GM18868 (cell line): Measurements from ENCODE around the gene ZSCAN22.
"Not testable (repeated sequence)": the region's sequence is repeated elsewhere in the genome, so short reads cannot be mapped to it uniquely, and the experiment has no call there.

Experiments
- ATAC-seq: cut with Tn5 transposase; IDR thresholded peaks from one replicate; pipeline ENCODE4 v1.9.1; 2021; ENCODE audit warnings: mild to moderate bottlenecking, moderate library complexity; ENCODE audit not compliant: unreplicated experiment

The ZSCAN22 gene

DNA sequence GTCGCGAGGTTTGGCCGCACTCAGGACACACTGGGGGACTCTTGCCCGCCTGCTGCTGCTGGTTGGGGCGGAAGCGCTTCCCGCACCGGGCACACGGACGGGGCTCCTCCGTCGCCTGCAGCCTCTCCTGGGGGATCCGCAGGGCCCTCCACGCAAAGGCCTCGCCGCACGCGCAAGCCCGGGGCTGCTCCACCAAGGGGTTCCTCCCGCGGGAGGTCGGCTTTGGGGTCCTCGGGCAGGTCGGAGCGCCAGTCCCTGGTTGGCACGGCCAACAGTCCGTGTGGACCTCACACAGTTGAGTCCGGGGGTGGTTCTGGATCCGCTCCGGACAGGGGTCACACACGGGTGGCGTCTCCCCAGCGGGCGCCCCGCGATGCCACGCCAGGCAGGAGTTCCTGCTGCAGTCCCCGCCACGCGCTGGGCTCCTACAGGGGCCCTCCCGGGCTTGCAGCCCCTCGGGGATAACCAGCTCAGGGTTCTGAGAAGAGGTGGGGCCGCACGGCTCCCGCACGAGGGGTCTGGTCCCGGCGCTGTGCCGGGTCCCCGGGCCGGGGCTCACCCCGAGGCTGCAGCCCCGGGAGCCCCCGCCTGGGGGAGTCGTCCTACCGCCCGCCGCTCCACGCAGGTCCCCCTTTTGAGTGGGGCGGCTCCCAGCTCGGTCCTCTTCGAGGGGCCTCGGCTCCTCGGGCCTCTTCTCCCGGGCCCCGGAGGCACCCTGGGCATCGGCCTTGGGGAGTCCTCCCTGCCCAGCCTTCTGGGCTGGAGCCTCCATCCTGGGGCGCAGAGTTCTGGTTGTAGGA is 42.0 kb downstream of the ZSCAN22 start:
- no peak for ATAC-seq

DNA sequence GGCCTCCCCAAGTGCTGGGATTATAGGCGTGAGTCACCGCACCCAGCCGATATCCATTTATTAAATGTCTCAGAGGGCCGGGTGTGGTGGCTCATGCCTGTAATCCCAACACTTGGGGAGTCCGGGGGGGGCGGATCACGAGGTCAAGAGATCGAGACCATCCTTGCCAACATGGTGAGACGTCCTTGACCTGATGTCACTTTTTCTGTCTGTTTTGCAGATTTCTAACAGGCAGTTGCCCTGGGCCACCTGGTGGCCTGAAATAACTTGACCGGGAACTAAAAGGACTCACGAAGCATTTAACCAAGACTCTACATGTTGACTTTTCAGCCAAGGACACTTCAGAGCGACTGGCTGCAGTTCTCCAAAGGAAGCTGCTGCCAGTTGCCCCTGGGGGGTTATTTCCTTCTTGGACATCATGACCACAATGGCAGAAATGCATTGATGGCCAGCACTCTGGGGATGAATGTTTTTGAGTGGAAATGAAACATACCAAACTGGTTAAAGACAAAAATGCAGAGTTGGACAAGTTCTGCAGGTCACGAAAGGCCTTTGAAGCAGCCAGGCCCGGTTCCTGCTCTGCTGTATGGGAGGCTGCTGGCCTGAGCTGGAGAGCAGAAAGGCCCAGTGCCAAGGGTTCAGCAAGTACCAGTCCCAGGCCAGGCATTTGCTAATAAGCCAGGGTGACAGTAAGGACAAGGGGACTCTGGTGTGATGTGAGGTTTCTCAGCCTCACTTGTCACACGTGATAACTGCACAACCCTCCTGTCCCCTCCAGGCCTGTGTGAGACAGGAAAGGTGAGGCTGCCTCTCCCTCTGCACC is 45.7 kb downstream of the ZSCAN22 start:
- no peak for ATAC-seq

DNA sequence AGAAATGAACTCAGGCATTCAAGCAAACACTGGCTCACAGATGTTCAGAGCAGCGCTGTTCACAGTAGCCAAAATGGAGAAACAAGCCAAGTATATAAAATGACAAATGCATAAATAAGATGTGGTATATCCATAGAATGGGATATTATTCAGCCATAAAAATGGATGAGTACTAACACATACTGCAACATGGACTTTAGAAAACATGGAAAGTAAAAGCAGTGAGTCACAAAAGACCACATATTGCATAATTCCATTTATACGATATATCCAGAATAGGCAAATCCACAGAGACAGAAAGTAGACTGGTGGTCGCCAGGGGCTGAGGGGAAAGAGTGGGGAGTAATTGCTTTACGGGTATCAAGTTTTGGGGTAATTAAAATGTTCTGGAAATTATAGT is 47.4 kb downstream of the ZSCAN22 start:
- no peak for ATAC-seq

DNA sequence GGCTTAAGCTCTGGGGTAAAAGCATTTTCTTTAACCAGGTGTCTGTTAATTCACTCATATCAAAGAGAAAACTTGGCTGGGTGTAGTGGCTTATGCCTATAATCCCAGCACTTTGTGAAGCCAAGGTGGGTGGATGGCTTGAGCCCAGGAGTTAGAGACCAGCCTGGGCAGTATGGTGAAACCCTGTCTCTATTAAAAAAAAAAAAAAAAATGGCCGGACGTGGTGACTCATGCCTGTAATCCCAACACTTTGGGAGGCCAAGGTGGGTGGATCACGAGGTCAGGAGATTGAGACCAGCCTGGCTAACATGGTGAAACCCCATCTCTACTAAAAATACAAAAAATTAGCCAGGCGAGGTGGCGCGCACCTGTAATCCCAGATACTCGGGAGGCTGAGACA is 49.9 kb downstream of the ZSCAN22 start:
- ATAC-seq: not testable (repeated sequence)

DNA sequence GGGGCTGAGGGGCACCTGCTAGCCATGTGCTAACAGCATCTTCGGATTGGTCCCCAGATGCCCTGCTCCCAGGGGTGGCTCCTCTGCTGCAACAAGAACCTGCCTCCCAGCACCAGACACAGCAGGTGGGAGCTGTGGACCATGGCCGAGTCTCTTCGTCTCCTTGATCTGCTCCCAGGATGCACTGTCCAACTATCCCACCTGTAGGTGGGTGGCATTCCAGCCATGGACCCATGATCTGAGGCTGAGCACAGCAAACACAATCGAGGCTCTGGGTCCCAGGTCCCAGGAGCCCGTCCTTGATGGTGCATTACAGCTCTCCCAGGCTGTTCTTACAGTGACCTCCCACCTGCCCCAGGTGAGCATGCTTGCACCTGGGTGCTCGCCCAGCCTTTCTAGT is 52.5 kb downstream of the ZSCAN22 start:
- no peak for ATAC-seq

DNA sequence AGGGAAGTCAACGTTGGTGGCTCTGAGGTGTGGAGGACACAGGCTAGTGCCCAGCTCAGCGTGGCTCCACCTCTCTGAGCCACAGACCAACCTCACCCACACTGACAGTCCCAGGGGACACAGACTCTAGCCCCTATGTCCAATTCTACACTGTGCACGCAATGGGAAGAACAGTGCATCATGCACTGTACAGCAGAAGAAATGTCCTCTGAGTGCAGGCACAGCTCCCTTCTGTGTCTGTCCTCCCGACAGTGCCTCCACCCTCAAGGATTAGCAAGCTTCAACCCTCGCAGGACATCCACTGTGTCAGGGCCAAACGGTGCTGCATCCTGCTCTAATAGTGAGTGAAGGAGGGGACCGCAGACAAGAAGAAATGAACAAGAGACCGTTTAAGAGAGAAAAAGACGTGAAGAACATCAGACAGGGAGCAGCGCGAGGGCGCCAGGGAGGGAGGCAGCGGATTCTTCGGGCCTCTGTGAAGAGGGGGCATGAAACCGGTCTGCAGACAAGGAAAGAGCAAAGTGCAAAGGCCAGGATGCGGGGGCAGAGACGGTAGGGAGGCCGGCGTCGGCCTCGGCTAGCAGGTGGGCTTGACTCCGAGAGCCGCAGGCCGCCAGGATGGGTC is 53.4 kb downstream of the ZSCAN22 start:
- no peak for ATAC-seq

DNA sequence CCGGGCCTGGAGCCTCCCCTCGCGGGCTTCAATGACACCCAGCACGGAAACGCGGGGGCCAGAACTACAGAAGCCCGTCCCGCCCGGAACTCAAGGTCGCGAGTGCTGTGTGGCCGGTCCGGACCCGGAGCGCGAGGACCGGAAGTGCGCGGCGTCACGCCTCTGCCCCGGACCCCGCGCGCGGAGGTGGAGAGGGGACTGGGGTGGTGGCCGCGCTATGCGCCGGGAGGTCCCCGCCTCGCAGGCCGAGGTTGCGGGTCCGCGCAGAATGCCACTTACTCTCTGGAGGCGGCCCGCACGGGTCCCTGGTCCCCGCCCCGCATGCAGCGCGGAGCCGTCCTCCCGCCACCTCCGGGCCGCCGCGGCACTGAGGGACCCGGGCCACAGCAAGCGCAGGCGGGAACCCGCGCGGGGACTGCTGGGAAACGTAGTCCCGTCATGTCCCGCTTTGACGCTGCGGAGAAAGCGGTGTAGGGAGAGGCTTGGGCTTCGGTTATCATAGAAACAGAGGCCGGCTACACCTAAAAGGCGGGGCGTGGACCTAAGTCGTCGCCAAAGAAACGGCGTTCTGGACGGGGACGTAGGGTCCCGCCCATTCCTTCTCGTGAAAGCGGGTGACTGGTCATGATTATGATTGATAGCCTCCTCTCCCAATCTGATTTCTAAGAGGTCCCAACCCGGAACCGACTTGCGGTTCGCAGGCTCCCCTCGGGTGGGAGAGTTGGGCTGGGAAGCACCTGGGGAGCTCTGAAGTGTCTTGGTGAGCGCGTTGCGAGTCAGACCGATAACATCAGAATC is 54.1 kb downstream of the ZSCAN22 start, which contains the start of gene ZNF837:
ZNF837 (minus strand) TSS at position 369 of the 798 bp plus-strand sequence. CDS start 11,698 bp downstream, outside the sequence.
- peak; percentile 82 for ATAC-seq

DNA sequence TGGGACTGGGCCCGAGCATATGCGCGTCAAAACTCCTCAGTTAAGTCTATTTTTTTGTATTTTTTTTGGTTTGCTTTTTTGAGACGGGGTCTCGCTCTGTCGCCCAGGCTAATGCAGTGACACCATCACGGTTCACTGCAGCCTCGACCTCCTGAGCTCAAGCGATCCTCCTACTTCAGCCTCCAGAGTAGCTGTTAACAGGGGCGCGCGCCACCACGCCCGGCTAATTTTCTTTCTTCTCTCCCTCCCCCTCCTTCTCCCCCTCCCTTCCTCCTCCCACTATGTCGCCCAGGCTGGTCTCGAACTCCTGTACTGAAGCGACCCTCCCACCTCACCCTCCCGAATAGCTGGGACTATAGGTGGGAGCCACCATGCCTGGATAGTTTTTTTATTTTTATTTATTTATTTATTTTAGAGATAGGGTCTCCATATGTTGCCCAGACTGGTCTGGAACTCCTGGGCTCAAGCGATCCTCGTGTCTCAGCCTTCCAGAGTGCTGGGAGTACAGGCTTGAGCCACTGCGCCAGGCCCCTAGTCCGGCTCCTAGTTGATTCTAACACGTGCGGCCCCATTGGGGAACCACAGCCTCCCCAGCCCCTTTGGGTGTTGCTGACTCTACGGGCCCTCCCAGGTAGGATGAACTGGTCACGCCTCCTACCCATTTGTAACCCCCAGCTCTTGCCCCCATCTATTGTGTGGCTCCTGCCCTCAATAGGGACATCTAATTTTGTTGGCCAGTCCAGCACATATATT is 54.8 kb downstream of the ZSCAN22 start:
- ATAC-seq: no peak

DNA sequence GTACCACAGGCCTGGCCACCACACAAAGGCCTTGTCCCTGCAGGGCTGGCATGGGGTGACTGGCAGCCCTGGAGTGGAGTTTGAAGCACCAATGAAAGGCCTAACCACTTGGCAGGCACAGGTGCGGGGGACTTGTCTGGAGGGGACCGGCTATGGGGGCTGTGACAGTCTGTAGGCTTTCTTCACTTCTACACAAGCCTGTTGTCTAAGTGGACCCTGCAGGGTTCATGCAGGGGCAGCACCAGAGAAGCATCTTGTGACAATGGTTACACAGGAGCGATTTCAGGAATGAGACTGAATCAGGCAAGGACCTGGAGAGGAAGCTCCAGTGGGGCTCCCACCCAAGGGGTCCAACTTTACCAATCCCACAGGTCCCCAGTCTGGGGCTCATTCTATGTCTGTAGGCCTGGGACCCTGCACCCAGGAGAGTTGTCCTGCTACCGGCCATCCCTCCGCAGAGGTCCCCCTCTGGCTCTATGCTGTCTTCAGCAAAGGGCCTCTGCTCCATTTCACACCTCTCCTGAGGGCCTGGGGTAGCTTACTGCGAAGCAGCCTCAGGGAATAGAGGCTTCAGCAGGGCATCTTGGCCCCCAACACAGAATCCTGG is 56.3 kb downstream of the ZSCAN22 start:
- ATAC-seq: no peak

- ATAC-seq: no peak
Observed at GRCh38 chr19:58385313-58385890, 58.6 kb downstream of the ZSCAN22 start.

DNA sequence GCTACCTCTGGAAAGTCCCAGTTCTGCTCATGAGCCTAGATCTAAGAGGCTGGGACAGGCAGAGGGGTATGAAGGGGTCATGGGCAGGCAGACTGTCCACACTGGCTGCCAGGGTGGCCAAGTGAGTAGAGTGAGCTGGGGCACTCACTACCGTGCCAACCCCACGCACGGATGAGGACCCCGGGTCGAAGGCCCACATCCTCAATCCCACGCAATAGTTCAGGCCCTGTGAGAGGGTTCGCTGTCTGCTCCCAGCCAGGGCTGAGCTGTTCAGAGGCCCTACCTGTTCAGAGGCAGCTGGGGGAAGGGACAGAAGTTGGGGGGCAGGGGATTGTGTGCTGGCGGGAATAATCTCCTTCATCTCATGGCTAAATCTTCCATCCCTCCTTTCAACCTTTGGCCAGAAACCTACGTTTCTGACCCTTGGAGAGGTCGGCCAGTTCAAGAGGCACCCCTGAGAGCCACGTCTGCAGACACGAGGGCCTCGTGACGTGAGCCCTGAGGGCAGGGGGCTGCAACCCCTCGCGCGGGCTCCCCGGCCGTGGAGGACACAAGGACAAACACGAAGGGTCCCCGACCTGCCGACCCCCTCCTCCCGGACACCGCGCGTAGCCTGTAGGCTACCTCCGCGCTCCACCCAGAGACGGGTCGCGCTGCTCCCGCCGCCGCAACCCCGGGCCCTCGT is 59.2 kb downstream of the ZSCAN22 start:
- ATAC-seq: peak; percentile 2

DNA sequence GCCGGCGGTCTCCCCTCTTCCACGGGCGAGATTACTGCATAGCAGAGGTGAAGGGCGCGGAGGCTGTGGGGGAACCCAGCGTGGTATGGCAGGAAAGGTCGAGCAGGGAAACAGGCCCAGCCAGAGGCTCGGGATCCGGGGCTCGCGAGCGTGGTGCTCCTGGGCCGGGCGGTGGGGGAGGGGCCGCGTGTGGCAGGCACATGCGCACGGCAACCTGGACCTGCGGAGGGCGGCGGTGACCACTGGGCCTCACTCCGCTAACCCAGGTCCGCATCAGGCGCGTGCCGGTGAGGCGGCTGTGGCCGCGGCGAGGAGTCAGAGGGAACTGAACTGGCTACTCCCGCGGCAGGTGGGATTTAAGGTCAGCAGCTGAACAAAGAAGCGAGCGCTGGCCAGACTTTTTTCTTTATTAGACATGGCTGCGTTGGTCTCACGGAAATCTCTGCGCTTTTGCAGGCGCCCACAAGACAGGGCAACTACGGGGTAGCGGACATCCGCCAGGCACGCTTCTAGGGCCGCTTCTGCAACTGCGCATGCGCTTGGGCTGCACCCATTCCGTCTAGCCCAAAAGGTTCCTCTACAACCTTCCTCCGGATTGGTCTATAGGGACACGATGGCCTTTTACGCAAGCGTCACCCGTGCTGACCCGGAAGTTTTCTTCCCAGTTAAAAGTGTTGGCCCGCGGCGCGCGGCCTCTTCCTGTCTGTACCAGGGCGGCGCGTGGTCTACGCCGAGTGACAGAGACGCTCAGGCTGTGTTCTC is 60.0 kb downstream of the ZSCAN22 start, which contains the start of gene RPS5:
RPS5 (plus strand) TSS at position 694 of the 762 bp plus-strand sequence. CDS start 869 bp downstream, outside the sequence.
- ATAC-seq: peak; percentile 81

GRCh38 chr19:58387338-58388174 is 60.8 kb downstream of the ZSCAN22 start:
- no peak for ATAC-seq

GRCh38 chr19:58388175-58388526 is 61.4 kb downstream of the ZSCAN22 start:
- no peak for ATAC-seq
